Measurements from ENCODE around the gene ALB.

DNA sequence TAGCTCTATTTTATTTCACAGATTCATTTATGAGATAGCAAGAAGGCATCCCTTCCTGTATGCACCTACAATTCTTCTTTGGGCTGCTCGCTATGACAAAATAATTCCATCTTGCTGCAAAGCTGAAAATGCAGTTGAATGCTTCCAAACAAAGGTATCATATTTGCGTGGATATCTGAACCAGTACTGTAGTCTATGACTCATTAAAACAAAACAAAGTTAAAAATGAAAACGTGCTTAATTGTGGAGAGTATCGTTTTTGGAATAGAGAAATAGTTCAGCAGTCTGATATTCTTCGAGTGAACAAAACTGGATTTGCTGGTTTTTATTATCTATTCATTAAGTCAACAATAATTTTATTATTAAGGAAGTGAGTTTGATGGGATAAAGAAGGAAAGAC lies 38.2 kb downstream of the ALB start:
- TF ChIP-seq, protein P1, sequence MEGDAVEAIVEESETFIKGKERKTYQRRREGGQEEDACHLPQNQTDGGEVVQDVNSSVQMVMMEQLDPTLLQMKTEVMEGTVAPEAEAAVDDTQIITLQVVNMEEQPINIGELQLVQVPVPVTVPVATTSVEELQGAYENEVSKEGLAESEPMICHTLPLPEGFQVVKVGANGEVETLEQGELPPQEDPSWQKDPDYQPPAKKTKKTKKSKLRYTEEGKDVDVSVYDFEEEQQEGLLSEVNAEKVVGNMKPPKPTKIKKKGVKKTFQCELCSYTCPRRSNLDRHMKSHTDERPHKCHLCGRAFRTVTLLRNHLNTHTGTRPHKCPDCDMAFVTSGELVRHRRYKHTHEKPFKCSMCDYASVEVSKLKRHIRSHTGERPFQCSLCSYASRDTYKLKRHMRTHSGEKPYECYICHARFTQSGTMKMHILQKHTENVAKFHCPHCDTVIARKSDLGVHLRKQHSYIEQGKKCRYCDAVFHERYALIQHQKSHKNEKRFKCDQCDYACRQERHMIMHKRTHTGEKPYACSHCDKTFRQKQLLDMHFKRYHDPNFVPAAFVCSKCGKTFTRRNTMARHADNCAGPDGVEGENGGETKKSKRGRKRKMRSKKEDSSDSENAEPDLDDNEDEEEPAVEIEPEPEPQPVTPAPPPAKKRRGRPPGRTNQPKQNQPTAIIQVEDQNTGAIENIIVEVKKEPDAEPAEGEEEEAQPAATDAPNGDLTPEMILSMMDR (IDR thresholded peaks at IDR 0.05; ENCODE audit: low read depth, low read length): no peak
- TF ChIP-seq EZH2phosphoT487 (IDR thresholded peaks at IDR 0.05; ENCODE audit: low read depth): no peak
